Peyer's patch (tissue), 4 donors: ENCODE results near the gene C1orf52.

Experiments used
- POLR2A ChIP-seq, 2 donors: fragments of 450-650 bp; IDR thresholded peaks; one replicate each; pipeline ENCODE4 v1.5.1; 2017; ENCODE audit warnings: antibody characterized with exemption in 2 of 2, mild to moderate bottlenecking in 2 of 2, moderate library complexity in 2 of 2
- TF ChIP-seq, protein P1 (sequence below), 6 experiments: fragments of 450-650 bp in 4 of 6; fragments of 200-600 bp in 2 of 6; sonication (generic) in 1 of 6; IDR thresholded peaks; one replicate each; pipeline ENCODE4 v1.5.1; 2017 to 2019; ENCODE audit warnings: antibody characterized with exemption in 6 of 6, mild to moderate bottlenecking in 3 of 6, moderate library complexity in 1 of 6

DNA sequence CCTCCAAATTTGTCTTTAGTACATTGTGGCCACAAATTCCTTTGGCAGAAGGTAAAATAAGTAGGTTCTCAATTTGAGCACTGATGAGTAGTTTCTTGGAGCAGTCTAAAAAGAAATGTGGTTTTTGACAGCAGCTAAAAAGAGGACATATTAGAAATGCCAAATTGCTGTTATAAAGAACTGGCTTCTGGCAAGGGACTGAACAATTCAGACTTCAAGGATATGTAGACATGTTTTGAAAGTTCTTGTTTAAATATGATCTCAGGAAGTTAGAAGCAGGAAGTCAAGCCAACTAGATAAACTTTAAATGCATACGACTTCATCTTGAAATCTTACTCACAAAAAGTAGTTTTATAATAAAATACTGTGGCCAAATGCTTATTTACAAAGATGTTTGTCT lies 18.8 kb downstream of the C1orf52 start:
- TF ChIP-seq, protein P1, sequence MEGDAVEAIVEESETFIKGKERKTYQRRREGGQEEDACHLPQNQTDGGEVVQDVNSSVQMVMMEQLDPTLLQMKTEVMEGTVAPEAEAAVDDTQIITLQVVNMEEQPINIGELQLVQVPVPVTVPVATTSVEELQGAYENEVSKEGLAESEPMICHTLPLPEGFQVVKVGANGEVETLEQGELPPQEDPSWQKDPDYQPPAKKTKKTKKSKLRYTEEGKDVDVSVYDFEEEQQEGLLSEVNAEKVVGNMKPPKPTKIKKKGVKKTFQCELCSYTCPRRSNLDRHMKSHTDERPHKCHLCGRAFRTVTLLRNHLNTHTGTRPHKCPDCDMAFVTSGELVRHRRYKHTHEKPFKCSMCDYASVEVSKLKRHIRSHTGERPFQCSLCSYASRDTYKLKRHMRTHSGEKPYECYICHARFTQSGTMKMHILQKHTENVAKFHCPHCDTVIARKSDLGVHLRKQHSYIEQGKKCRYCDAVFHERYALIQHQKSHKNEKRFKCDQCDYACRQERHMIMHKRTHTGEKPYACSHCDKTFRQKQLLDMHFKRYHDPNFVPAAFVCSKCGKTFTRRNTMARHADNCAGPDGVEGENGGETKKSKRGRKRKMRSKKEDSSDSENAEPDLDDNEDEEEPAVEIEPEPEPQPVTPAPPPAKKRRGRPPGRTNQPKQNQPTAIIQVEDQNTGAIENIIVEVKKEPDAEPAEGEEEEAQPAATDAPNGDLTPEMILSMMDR (IDR thresholded peaks at IDR 0.05) = no peak
- TF ChIP-seq POLR2A (IDR thresholded peaks at IDR 0.05) = no peak
